K562 (cell line): ENCODE results near the gene HMX2. TPM values are rescaled to one million over a fixed set of nuclear protein-coding genes. Genes with fewer than 3 reads are reported as not detected.

Experiments used
- HCFC1 ChIP-seq: IDR thresholded peaks from 2 replicates; pipeline ENCODE4 v1.6.1; 2012; ENCODE audit warnings: low read depth, low read length, improper control_type of control experiment
- HNRNPL ChIP-seq: fragments of 200-400 bp; formaldehyde crosslinking; IDR thresholded peaks from 2 replicates; pipeline ENCODE4 v1.6.1; 2017; ENCODE audit warnings: low read depth, mild to moderate bottlenecking, low read length
- KAT8 ChIP-seq: fragments of 450-650 bp; IDR thresholded peaks from 2 replicates; pipeline ENCODE4 v1.6.1; 2016; ENCODE audit warnings: low read depth, mild to moderate bottlenecking
- MCM7 ChIP-seq, 2 experiments: fragments of 450-650 bp; IDR thresholded peaks; 2 replicates each; pipeline ENCODE4 v1.6.1; 2016 to 2018
- SIX5 ChIP-seq, 2 experiments: IDR thresholded peaks; 2 replicates each; pipeline ENCODE4 v1.6.1; 2011; ENCODE audit warnings: low read length in 2 of 2, borderline replicate concordance in 1 of 2, low read depth in 1 of 2, mild to moderate bottlenecking in 1 of 2, moderate library complexity in 1 of 2; ENCODE audit not compliant: insufficient read depth in 1 of 2
- SMAD3 ChIP-seq: fragments of 450-650 bp; formaldehyde crosslinking; conservative IDR thresholded peaks from 2 replicates; pipeline ENCODE4 v1.4.0; 2020; ENCODE audit warnings: mild to moderate bottlenecking
- SMC3 ChIP-seq: conservative IDR thresholded peaks from 2 replicates; pipeline ENCODE4 v1.6.1; 2011; ENCODE audit warnings: low read depth, low read length, improper control_type of control experiment; ENCODE audit not compliant: insufficient read depth
- ZEB2 ChIP-seq: fragments of 450-650 bp; IDR thresholded peaks from 2 replicates; pipeline ENCODE4 v1.6.1; 2016
- ZNF408 ChIP-seq: fragments of 250-450 bp; sonication (Bioruptor Pico); IDR thresholded peaks from 2 replicates; pipeline ENCODE4 v1.4.0; 2020; ENCODE audit warnings: low read depth, mild to moderate bottlenecking, moderate library complexity
- polyA plus RNA-seq, 8 experiments: library from polyadenylated mRNA; depleted of rRNA in 4 of 8; stranded (reverse) in 5 of 8; unstranded in 3 of 8; fragments of >200 nt; fragmentation: Nextera tagmentation in 2 of 8; fragmentation: Illumina TruSeq in 1 of 8; extraction: Ambion mirVana in 2 of 8; extraction: Trizol in 1 of 8; gene quantifications; 2 replicates each; pipeline versions ENCODE4 v1.2.1 to v1.2.3, GENCODE V29; 2011 to 2014; ENCODE audit warnings: inconsistent platforms in 1 of 8, missing spikeins in 1 of 8
- total RNA-seq, 7 experiments: library from RNA; depleted of rRNA in 6 of 7; stranded (reverse); fragments of >200 nt in 6 of 7; fragmentation: Illumina TruSeq in 2 of 7; extraction: Trizol in 2 of 7; gene quantifications; 2 replicates each; pipeline versions ENCODE4 v1.2.1 to v1.2.3, GENCODE V29; 2011 to 2021; ENCODE audit warnings: low replicate concordance in 1 of 7
- TF ChIP-seq, protein P1 (sequence below): sonication (generic); formaldehyde crosslinking; IDR thresholded peaks from 2 replicates; pipeline ENCODE4 v1.8.0; 2022; ENCODE audit warnings: missing genetic modification reagents, mild to moderate bottlenecking, moderate library complexity, borderline replicate concordance
- TF ChIP-seq, protein P2 (sequence below): fragments of 250-450 bp; sonication (Bioruptor Pico); IDR thresholded peaks from 2 replicates; pipeline ENCODE4 v1.8.0; 2022; ENCODE audit warnings: inconsistent platforms
- TF ChIP-seq, protein P3 (sequence below): sonication (generic); formaldehyde crosslinking; IDR thresholded peaks from 2 replicates; pipeline ENCODE4 v1.8.1; 2023; ENCODE audit warnings: mild to moderate bottlenecking, missing genetic modification reagents
- TF ChIP-seq, protein P4 (sequence below): fragments of 200-800 bp; sonication (Bioruptor generic); IDR thresholded peaks from 2 replicates; pipeline ENCODE4 v1.6.1; 2016; ENCODE audit warnings: missing genetic modification characterization, missing compliant biosample characterization
- TF ChIP-seq, protein P5 (sequence below): fragments of 250-450 bp; sonication (Bioruptor Pico); IDR thresholded peaks from 2 replicates; pipeline ENCODE4 v1.8.0; 2021; ENCODE audit warnings: moderate library complexity, mild to moderate bottlenecking, inconsistent platforms

HMX2 gene
- total and polyA plus RNA-seq, 9 of the 15 experiments (the other 6 are each of a cell fraction or from before 2014, with no cell fraction given), result 0.07 to 0.58 (median 0.09) TPM; not detected in 2

DNA sequence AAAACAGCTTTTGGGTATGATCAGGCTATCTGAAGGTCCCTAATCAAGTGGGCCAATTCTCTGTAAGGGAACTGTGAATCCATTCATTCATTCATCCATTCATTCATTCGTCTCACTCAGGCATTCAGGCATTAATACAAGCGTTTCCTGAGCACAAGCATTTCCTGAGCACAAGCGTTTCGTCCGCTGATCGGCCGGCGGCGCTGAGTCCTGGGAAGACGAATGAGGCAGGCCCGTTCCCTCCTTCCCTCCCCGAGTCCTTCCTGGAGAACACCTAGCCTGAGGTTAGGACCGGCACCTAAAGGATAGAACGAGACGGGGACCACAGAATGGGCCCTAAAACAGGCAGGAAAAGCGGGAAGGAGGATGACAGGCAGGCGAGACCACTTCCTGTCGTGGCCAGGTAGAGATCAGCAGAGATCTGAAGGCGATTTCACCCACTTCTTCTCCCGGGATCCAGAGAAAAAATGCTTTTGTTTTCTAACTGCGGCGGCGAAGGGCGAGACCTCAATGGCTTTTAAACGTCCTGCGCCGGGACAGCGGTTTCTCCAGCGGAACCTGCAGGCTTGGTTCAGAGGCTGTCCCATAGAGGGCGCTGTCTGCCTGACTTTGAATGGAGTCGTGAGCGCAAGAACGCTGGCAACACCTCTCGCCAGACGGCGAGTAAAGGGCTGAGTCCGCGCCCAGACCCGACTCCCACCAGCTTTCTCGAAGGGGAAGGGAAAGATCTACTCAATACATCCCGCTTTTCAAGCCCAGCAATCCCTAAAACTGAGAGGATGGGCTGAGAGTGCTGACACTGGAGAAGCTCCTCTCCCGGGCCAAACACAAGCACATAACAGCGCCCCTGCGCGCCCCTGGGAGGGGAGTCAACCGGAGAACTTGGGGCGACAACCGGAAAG lies 15.1 kb upstream of the HMX2 start (continued):
- TF ChIP-seq, protein P1, sequence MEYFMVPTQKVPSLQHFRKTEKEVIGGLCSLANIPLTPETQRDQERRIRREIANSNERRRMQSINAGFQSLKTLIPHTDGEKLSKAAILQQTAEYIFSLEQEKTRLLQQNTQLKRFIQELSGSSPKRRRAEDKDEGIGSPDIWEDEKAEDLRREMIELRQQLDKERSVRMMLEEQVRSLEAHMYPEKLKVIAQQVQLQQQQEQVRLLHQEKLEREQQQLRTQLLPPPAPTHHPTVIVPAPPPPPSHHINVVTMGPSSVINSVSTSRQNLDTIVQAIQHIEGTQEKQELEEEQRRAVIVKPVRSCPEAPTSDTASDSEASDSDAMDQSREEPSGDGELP, result no peak; the same call in 1 of the 2 replicates
- no peak for TF ChIP-seq ZEB2
- TF ChIP-seq, protein P2, sequence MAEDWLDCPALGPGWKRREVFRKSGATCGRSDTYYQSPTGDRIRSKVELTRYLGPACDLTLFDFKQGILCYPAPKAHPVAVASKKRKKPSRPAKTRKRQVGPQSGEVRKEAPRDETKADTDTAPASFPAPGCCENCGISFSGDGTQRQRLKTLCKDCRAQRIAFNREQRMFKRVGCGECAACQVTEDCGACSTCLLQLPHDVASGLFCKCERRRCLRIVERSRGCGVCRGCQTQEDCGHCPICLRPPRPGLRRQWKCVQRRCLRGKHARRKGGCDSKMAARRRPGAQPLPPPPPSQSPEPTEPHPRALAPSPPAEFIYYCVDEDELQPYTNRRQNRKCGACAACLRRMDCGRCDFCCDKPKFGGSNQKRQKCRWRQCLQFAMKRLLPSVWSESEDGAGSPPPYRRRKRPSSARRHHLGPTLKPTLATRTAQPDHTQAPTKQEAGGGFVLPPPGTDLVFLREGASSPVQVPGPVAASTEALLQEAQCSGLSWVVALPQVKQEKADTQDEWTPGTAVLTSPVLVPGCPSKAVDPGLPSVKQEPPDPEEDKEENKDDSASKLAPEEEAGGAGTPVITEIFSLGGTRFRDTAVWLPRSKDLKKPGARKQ (CRISPR knock-in tag), result no peak
- no peak for TF ChIP-seq MCM7 (IDR thresholded peaks at IDR 0.05)
- TF ChIP-seq, protein P3, sequence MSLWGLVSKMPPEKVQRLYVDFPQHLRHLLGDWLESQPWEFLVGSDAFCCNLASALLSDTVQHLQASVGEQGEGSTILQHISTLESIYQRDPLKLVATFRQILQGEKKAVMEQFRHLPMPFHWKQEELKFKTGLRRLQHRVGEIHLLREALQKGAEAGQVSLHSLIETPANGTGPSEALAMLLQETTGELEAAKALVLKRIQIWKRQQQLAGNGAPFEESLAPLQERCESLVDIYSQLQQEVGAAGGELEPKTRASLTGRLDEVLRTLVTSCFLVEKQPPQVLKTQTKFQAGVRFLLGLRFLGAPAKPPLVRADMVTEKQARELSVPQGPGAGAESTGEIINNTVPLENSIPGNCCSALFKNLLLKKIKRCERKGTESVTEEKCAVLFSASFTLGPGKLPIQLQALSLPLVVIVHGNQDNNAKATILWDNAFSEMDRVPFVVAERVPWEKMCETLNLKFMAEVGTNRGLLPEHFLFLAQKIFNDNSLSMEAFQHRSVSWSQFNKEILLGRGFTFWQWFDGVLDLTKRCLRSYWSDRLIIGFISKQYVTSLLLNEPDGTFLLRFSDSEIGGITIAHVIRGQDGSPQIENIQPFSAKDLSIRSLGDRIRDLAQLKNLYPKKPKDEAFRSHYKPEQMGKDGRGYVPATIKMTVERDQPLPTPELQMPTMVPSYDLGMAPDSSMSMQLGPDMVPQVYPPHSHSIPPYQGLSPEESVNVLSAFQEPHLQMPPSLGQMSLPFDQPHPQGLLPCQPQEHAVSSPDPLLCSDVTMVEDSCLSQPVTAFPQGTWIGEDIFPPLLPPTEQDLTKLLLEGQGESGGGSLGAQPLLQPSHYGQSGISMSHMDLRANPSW (CRISPR knock-in tag), result no peak
- no peak for TF ChIP-seq HNRNPL
- TF ChIP-seq, protein P4, sequence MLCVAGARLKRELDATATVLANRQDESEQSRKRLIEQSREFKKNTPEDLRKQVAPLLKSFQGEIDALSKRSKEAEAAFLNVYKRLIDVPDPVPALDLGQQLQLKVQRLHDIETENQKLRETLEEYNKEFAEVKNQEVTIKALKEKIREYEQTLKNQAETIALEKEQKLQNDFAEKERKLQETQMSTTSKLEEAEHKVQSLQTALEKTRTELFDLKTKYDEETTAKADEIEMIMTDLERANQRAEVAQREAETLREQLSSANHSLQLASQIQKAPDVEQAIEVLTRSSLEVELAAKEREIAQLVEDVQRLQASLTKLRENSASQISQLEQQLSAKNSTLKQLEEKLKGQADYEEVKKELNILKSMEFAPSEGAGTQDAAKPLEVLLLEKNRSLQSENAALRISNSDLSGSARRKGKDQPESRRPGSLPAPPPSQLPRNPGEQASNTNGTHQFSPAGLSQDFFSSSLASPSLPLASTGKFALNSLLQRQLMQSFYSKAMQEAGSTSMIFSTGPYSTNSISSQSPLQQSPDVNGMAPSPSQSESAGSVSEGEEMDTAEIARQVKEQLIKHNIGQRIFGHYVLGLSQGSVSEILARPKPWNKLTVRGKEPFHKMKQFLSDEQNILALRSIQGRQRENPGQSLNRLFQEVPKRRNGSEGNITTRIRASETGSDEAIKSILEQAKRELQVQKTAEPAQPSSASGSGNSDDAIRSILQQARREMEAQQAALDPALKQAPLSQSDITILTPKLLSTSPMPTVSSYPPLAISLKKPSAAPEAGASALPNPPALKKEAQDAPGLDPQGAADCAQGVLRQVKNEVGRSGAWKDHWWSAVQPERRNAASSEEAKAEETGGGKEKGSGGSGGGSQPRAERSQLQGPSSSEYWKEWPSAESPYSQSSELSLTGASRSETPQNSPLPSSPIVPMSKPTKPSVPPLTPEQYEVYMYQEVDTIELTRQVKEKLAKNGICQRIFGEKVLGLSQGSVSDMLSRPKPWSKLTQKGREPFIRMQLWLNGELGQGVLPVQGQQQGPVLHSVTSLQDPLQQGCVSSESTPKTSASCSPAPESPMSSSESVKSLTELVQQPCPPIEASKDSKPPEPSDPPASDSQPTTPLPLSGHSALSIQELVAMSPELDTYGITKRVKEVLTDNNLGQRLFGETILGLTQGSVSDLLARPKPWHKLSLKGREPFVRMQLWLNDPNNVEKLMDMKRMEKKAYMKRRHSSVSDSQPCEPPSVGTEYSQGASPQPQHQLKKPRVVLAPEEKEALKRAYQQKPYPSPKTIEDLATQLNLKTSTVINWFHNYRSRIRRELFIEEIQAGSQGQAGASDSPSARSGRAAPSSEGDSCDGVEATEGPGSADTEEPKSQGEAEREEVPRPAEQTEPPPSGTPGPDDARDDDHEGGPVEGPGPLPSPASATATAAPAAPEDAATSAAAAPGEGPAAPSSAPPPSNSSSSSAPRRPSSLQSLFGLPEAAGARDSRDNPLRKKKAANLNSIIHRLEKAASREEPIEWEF (CRISPR knock-in tag), result no peak
- TF ChIP-seq SMC3, result peak; percentile 73
- TF ChIP-seq KAT8, result no peak
- TF ChIP-seq SMAD3 (CRISPR knock-in tag), result no peak
- TF ChIP-seq HCFC1, result no peak
- TF ChIP-seq SIX5 (IDR thresholded peaks at IDR 0.05; ENCODE audit: borderline replicate concordance in 1 of 2, insufficient read depth in 1 of 2, low read depth in 1 of 2, low read length in 2 of 2), result no peak
- TF ChIP-seq ZNF408 (CRISPR knock-in tag), result no peak
- TF ChIP-seq, protein P5, sequence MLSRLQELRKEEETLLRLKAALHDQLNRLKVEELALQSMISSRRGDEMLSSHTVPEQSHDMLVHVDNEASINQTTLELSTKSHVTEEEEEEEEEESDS (CRISPR knock-in tag), result no peak
